HCT116 (cell line): ENCODE data around the gene TNNT2. TPM values are rescaled to one million over a fixed set of nuclear protein-coding genes. Genes with fewer than 3 reads are reported as not detected.

Experiments
- ATAC-seq: fragments of 200-7000 bp; cut with Tn5 transposase; 2 replicates; pipeline ENCODE4 v1.9.1; 2020; ENCODE audit warnings: mild to moderate bottlenecking, moderate library complexity
- Bru-seq: library from RNA; stranded (reverse); fragments of 400-500 nt; gene quantifications from one replicate; lab custom pipeline; 2021; lab: Mats Ljungman, UMichigan
- BruChase-seq, 2 experiments: library from RNA; stranded (reverse); fragments of 400-500 nt; gene quantifications; one replicate each; lab custom pipeline; 2021; lab: Mats Ljungman, UMichigan
- BruUV-seq: library from RNA; stranded (reverse); fragments of 400-500 nt; replicated peaks from 2 replicates; lab custom pipeline; 2021; lab: Mats Ljungman, UMichigan
- CTCF ChIA-PET: fragments of 300-600 bp; sonication (Branson Sonifier 250); formaldehyde crosslinking; loops from one replicate; lab custom pipeline; 2021; ENCODE audit warnings: antibody characterized with exemption; lab: Charles Lee
- POLR2A ChIA-PET: fragments of 300-600, 350-600 bp; sonication (Branson Sonifier 250); formaldehyde crosslinking; loops from one replicate; lab custom pipeline; 2021; ENCODE audit warnings: antibody characterized with exemption; lab: Charles Lee
- RAD21 ChIA-PET, 2 experiments: fragments of 300-600 bp; sonication (Branson Sonifier 250); formaldehyde crosslinking; loops; one replicate each; lab custom pipeline; 2023; ENCODE audit warnings: low total read pairs in 2 of 2; ENCODE audit not compliant: uncharacterized antibody in 2 of 2, unreplicated experiment in 2 of 2, low non-redundant PET in 1 of 2; lab: Charles Lee
- DNase-seq: peaks from one replicate; pipeline ENCODE4 v3.0.0-alpha.2; 2010; ENCODE audit warnings: low read depth, low spot score
- H2AFZ ChIP-seq: fragments of 200-600 bp; shearing (Covaris generic), sonication (generic); 2 replicates; pipeline ENCODE4 v1.6.1; 2017; ENCODE audit warnings: low read depth, mixed run types, mixed read lengths, antibody characterized with exemption, low read length; ENCODE audit not compliant: poor library complexity, severe bottlenecking
- H3K27ac ChIP-seq: 2 replicates; pipeline ENCODE4 v1.5.1; 2012; ENCODE audit warnings: low read depth, low read length
- H3K27me3 ChIP-seq: fragments of 200-600 bp; sonication (generic); 2 replicates; pipeline ENCODE4 v1.6.1; 2016; ENCODE audit warnings: mixed run types, low read length, mixed read lengths; ENCODE audit not compliant: insufficient read depth
- H3K36me3 ChIP-seq, 2 experiments: fragments of 200-500 bp in 1 of 2; fragments of 200-600 bp in 1 of 2; sonication (Bioruptor generic) in 1 of 2; sonication (generic) in 1 of 2; 2 replicates each; pipeline versions ENCODE4 v1.5.1 to v1.6.1; 2014 to 2016; ENCODE audit warnings: low read length in 2 of 2, inconsistent platforms in 1 of 2, mixed read lengths in 1 of 2, mixed run types in 1 of 2; ENCODE audit not compliant: insufficient read depth in 2 of 2, control insufficient read depth in 1 of 2
- H3K4me1 ChIP-seq, 2 experiments: fragments of 200-600 bp in 1 of 2; sonication (generic) in 1 of 2; 2 replicates each; pipeline versions ENCODE4 v1.5.1 to v1.6.1; 2012 to 2017; ENCODE audit warnings: low read length in 2 of 2, inconsistent platforms in 1 of 2, mild to moderate bottlenecking in 1 of 2, mixed read lengths in 1 of 2, mixed run types in 1 of 2, moderate library complexity in 1 of 2; ENCODE audit not compliant: insufficient read depth in 2 of 2, control insufficient read depth in 1 of 2
- H3K4me2 ChIP-seq: fragments of 200-600 bp; sonication (generic); 2 replicates; pipeline ENCODE4 v1.6.1; 2017; ENCODE audit warnings: mixed run types, low read length, mixed read lengths
- H3K4me3 ChIP-seq, 2 experiments: fragments of 200-600 bp in 1 of 2; sonication (generic) in 1 of 2; replicated peaks in 1 of 2; 2 replicates each; pipeline ENCODE4 v1.5.1; 2011 to 2016; ENCODE audit warnings: low read length in 2 of 2, control low read depth in 1 of 2, low read depth in 1 of 2, mild to moderate bottlenecking in 1 of 2, mixed read lengths in 1 of 2, mixed run types in 1 of 2
- H3K79me2 ChIP-seq: fragments of 200-600 bp; sonication (generic); 2 replicates; pipeline ENCODE4 v1.6.1; 2017; ENCODE audit warnings: mild to moderate bottlenecking, mixed run types, low read length, moderate library complexity, mixed read lengths; ENCODE audit not compliant: insufficient read depth
- H3K9ac ChIP-seq: fragments of 200-600 bp; sonication (generic); 2 replicates; pipeline ENCODE4 v1.6.1; 2016; ENCODE audit warnings: low read length, mixed read lengths
- H3K9me2 ChIP-seq: fragments of 200-600 bp; sonication (generic), shearing (Covaris generic); 2 replicates; pipeline ENCODE4 v1.6.1; 2017; ENCODE audit warnings: mixed run types, mild to moderate bottlenecking, moderate library complexity; ENCODE audit not compliant: insufficient read depth
- H3K9me3 ChIP-seq, 2 experiments: fragments of 200-500 bp in 1 of 2; fragments of 200-600 bp in 1 of 2; sonication (Bioruptor generic) in 1 of 2; sonication (generic) in 1 of 2; 2 replicates each; pipeline ENCODE4 v1.6.1; 2014 to 2017; ENCODE audit warnings: low read length in 2 of 2, mixed read lengths in 2 of 2, inconsistent platforms in 1 of 2, low read depth in 1 of 2, mild to moderate bottlenecking in 1 of 2, mixed run types in 1 of 2, moderate library complexity in 1 of 2; ENCODE audit not compliant: control insufficient read depth in 1 of 2, insufficient read depth in 1 of 2
- H4K20me1 ChIP-seq: fragments of 200-600 bp; sonication (generic), shearing (Covaris generic); 2 replicates; pipeline ENCODE4 v1.6.1; 2017; ENCODE audit warnings: mixed run types, mild to moderate bottlenecking, moderate library complexity; ENCODE audit not compliant: insufficient read depth
- CBX3 ChIP-seq: IDR thresholded peaks from 2 replicates; pipeline ENCODE4 v1.6.1; 2012; ENCODE audit warnings: low read depth
- CEBPB ChIP-seq: IDR thresholded peaks from 2 replicates; pipeline ENCODE4 v1.6.1; 2012; ENCODE audit warnings: low read depth
- ELF1 ChIP-seq: IDR thresholded peaks from 2 replicates; pipeline ENCODE4 v1.6.1; 2012; ENCODE audit warnings: low read depth, borderline replicate concordance
- EZH2 ChIP-seq: fragments of 200-600 bp; sonication (generic); IDR thresholded peaks from 2 replicates; pipeline ENCODE4 v1.6.1; 2017; ENCODE audit warnings: antibody characterized with exemption, mixed run types
- EZH2phosphoT487 ChIP-seq: fragments of 200-600 bp; IDR thresholded peaks from 2 replicates; pipeline ENCODE4 v1.6.1; 2018; ENCODE audit warnings: antibody characterized with exemption, borderline replicate concordance
- FOSL1 ChIP-seq: IDR thresholded peaks from 2 replicates; pipeline ENCODE4 v1.6.1; 2012; ENCODE audit warnings: low read depth
- JUND ChIP-seq: IDR thresholded peaks from 2 replicates; pipeline ENCODE4 v1.6.1; 2012
- MAX ChIP-seq: IDR thresholded peaks from 2 replicates; pipeline ENCODE4 v1.6.1; 2012
- POLR2A ChIP-seq: IDR thresholded peaks from 2 replicates; pipeline ENCODE4 v1.7.0; 2011; ENCODE audit warnings: borderline replicate concordance; ENCODE audit not compliant: insufficient read depth, insufficient read length; ENCODE audit errors: extremely low read depth
- RAD21 ChIP-seq: IDR thresholded peaks from 2 replicates; pipeline ENCODE4 v1.6.1; 2012; ENCODE audit warnings: low read depth, mild to moderate bottlenecking
- SIN3A ChIP-seq: IDR thresholded peaks from 2 replicates; pipeline ENCODE4 v1.6.1; 2012; ENCODE audit warnings: low read depth
- SP1 ChIP-seq: IDR thresholded peaks from 2 replicates; pipeline ENCODE4 v1.6.1; 2012; ENCODE audit warnings: low read depth
- TCF7L2 ChIP-seq: IDR thresholded peaks from 2 replicates; pipeline ENCODE4 v1.7.0; 2011; ENCODE audit warnings: borderline replicate concordance, inconsistent platforms; ENCODE audit not compliant: insufficient read depth, insufficient read length; ENCODE audit errors: extremely low read depth
- YY1 ChIP-seq: IDR thresholded peaks from 2 replicates; pipeline ENCODE4 v1.6.1; 2011; ENCODE audit warnings: low read length, low read depth, moderate library complexity, mild to moderate bottlenecking; ENCODE audit not compliant: insufficient replicate concordance; ENCODE audit errors: extremely low read depth
- ZBTB33 ChIP-seq: IDR thresholded peaks from 2 replicates; pipeline ENCODE4 v1.6.1; 2011; ENCODE audit warnings: mild to moderate bottlenecking, low read length, moderate library complexity; ENCODE audit not compliant: insufficient replicate concordance; ENCODE audit errors: extremely low read depth
- ZFX ChIP-seq: fragments of 450-650 bp; IDR thresholded peaks from 2 replicates; pipeline ENCODE4 v1.6.1; 2017
- ZNF274 ChIP-seq: fragments of 200-500 bp; sonication (Bioruptor generic); IDR thresholded peaks from 2 replicates; pipeline ENCODE4 v1.6.1; 2014; ENCODE audit warnings: mild to moderate bottlenecking, low read depth, low read length, inconsistent platforms
- intact Hi-C: fragments of 100-400 bp; cut with micrococcal nuclease; formaldehyde crosslinking; loops from 2 replicates; pipeline ENCODE4 v1.10.0; 2022
- long read RNA-seq: library from polyadenylated mRNA; unstranded; transcript quantifications from one replicate; pipeline ENCODE4 v2.0.0, GENCODE V29; 2021; ENCODE audit not compliant: unreplicated experiment
- polyA plus RNA-seq: library from polyadenylated mRNA; unstranded; fragments of >200 nt; gene quantifications from 2 replicates; pipeline ENCODE4 v1.2.1, GENCODE V29; 2012; ENCODE audit warnings: missing spikeins
- total RNA-seq: library from RNA; stranded (reverse); gene quantifications from one replicate; pipeline ENCODE4 v1.2.1, GENCODE V29; 2021; ENCODE audit not compliant: unreplicated experiment

Gene TNNT2
- total RNA-seq (2.0 TPM), Bru-seq, nascent RNA (percentile 37 among the genes with signal in this experiment), BruChase-seq, experiment 1, labeled RNA remaining after a 6-hour chase (percentile 59 among the genes with signal in this experiment), BruChase-seq, experiment 2, labeled RNA remaining after a 2-hour chase (percentile 49 among the genes with signal in this experiment)
- 0.39 and 1.00 TPM in 2 replicates for polyA plus RNA-seq
- long read RNA-seq, result 0 reads

- Histone ChIP-seq H3K4me3 (no peak within 1 kb of the TSS), H3K27me3 (no peaks in the 10 kb centered on the region; the same call in 1 of the 2 replicates), H3K4me1 (peaks cover 5 to 25% of the 10 kb centered on the region in 2 experiments; a peak in 3 of 4 replicates), H3K9ac (no peak within 1 kb of the TSS), H3K4me2 (peak within 1 kb of the TSS; percentile 42), H4K20me1 (no peaks in the 10 kb centered on the region), H3K9me3 (no peaks in the 10 kb centered on the region), H3K9me2 (no peaks in the 10 kb centered on the region), H3K27ac (no peak within 1 kb of the TSS), H3K79me2 (no peaks in the 10 kb centered on the region), H2AFZ (no peak within 1 kb of the TSS), H3K36me3 (no peaks in the 10 kb centered on the region)
- no TSS peak for BruUV-seq
- intact Hi-C loops, result no loop called here
- DNase-seq, result no peak
- POLR2A ChIA-PET, result no interaction called here
- CTCF ChIA-PET, result interaction anchor here (1.5 kb wide), 1 partner anchor 28 kb away, joined by 7 read pairs; no protein-coding TSS in a partner anchor
- RAD21 ChIA-PET, result no interaction called here
- TF ChIP-seq ELF1 (no peak), EZH2phosphoT487 (no peak), YY1 (no peak), SIN3A (no peak), CEBPB (no peak), MAX (no peak), SP1 (no peak), FOSL1 (no peak), TCF7L2 (no peak), ZBTB33 (no peak), CBX3 (no peak), ZFX (no peak), EZH2 (no peak), ZNF274 (no peak), POLR2A (no peak), RAD21 (no peak), JUND (no peak)
- no peak for ATAC-seq
These were observed at the start of gene TNNT2 for GRCh38 chr1:201377611-201378092. TSS of gene TNNT2 (minus strand) at chr1:201377680. CDS start at chr1:201373254, 4,426 bp downstream.
